ENCODE measurements around the gene LRP1. TPM values are rescaled to one million over a fixed set of nuclear protein-coding genes. Genes with fewer than 3 reads are reported as not detected.

The LRP1 gene
- total and polyA plus RNA-seq, 2 experiments from 2014 or later, result 26.6 to 145 TPM

- TF ChIP-seq, protein P1, sequence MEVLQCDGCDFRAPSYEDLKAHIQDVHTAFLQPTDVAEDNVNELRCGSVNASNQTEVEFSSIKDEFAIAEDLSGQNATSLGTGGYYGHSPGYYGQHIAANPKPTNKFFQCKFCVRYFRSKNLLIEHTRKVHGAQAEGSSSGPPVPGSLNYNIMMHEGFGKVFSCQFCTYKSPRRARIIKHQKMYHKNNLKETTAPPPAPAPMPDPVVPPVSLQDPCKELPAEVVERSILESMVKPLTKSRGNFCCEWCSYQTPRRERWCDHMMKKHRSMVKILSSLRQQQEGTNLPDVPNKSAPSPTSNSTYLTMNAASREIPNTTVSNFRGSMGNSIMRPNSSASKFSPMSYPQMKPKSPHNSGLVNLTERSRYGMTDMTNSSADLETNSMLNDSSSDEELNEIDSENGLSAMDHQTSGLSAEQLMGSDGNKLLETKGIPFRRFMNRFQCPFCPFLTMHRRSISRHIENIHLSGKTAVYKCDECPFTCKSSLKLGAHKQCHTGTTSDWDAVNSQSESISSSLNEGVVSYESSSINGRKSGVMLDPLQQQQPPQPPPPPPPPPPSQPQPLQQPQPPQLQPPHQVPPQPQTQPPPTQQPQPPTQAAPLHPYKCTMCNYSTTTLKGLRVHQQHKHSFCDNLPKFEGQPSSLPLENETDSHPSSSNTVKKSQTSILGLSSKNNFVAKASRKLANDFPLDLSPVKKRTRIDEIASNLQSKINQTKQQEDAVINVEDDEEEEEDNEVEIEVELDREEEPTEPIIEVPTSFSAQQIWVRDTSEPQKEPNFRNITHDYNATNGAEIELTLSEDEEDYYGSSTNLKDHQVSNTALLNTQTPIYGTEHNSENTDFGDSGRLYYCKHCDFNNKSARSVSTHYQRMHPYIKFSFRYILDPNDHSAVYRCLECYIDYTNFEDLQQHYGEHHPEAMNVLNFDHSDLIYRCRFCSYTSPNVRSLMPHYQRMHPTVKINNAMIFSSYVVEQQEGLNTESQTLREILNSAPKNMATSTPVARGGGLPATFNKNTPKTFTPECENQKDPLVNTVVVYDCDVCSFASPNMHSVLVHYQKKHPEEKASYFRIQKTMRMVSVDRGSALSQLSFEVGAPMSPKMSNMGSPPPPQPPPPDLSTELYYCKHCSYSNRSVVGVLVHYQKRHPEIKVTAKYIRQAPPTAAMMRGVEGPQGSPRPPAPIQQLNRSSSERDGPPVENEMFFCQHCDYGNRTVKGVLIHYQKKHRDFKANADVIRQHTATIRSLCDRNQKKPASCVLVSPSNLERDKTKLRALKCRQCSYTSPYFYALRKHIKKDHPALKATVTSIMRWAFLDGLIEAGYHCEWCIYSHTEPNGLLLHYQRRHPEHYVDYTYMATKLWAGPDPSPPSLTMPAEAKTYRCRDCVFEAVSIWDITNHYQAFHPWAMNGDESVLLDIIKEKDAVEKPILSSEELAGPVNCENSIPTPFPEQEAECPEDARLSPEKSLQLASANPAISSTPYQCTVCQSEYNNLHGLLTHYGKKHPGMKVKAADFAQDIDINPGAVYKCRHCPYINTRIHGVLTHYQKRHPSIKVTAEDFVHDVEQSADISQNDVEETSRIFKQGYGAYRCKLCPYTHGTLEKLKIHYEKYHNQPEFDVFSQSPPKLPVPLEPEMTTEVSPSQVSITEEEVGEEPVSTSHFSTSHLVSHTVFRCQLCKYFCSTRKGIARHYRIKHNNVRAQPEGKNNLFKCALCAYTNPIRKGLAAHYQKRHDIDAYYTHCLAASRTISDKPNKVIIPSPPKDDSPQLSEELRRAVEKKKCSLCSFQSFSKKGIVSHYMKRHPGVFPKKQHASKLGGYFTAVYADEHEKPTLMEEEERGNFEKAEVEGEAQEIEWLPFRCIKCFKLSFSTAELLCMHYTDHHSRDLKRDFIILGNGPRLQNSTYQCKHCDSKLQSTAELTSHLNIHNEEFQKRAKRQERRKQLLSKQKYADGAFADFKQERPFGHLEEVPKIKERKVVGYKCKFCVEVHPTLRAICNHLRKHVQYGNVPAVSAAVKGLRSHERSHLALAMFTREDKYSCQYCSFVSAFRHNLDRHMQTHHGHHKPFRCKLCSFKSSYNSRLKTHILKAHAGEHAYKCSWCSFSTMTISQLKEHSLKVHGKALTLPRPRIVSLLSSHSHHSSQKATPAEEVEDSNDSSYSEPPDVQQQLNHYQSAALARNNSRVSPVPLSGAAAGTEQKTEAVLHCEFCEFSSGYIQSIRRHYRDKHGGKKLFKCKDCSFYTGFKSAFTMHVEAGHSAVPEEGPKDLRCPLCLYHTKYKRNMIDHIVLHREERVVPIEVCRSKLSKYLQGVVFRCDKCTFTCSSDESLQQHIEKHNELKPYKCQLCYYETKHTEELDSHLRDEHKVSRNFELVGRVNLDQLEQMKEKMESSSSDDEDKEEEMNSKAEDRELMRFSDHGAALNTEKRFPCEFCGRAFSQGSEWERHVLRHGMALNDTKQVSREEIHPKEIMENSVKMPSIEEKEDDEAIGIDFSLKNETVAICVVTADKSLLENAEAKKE (CRISPR knock-in tag; IDR thresholded peaks at IDR 0.05), result no peak
- TF ChIP-seq NANOG (IDR thresholded peaks at IDR 0.05; ENCODE audit: borderline replicate concordance) (no peak), REST (IDR thresholded peaks at IDR 0.05; ENCODE audit: unreplicated experiment) (no peak), CTCF (conservative IDR thresholded peaks at IDR 0.05; ENCODE audit: low read depth in 2 of 2) (no peak), POLR2AphosphoS5 (IDR thresholded peaks at IDR 0.05; ENCODE audit: low read depth) (no peak), EZH2 (IDR thresholded peaks at IDR 0.05; ENCODE audit: low read depth, unreplicated experiment) (no peak), CREB1 (CRISPR knock-in tag; IDR thresholded peaks at IDR 0.05; ENCODE audit: low read depth) (no peak), STAT1 (IDR thresholded peaks at IDR 0.05; ENCODE audit: unreplicated experiment) (no peak)
Observed at GRCh38 chr12:57235728-57236131, 107.4 kb downstream of the LRP1 start (continued).
